Activated naive CD4-positive, alpha-beta T cell (primary cell): ENCODE measurements around the gene OAT.
"Not testable (repeated sequence)": the region's sequence is repeated elsewhere in the genome, so short reads cannot be mapped to it uniquely, and the experiment has no call there.

Experiments used
- DNase-seq, 4 experiments: peaks; one replicate each; lab custom pipeline; 2025; lab: John Stamatoyannopoulos, UW

Gene OAT

GRCh38 chr10:124378271-124378670 lies 40.5 kb downstream of the OAT start:
- DNase-seq: no peak

GRCh38 chr10:124377101-124377500 lies 41.6 kb downstream of the OAT start:
- DNase-seq: no peak

DNA sequence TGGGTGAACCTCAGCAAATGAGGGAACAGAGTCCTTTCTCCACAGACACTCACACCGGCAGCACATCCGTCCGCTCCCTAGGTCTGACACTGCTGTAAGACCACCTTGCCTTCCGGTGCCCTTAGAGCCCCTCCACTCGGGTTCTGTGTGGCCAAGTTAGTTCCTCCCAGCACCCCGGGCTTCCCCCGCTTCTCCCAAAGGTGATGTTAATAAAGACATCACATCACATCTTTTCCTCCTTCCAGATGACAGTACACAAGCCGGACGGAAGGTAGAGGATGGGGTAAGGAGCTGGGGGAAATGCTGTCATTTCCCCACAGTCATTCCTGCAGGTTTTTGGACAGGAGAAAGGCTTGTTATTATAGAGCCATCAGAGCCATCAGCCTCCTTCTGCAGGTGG lies 42.3 kb downstream of the OAT start:
- no peak for DNase-seq

GRCh38 chr10:124375691-124376090 lies 43.0 kb downstream of the OAT start:
- no peak for DNase-seq

GRCh38 chr10:124375353-124375614 lies 43.4 kb downstream of the OAT start:
- DNase-seq: no peak

DNA sequence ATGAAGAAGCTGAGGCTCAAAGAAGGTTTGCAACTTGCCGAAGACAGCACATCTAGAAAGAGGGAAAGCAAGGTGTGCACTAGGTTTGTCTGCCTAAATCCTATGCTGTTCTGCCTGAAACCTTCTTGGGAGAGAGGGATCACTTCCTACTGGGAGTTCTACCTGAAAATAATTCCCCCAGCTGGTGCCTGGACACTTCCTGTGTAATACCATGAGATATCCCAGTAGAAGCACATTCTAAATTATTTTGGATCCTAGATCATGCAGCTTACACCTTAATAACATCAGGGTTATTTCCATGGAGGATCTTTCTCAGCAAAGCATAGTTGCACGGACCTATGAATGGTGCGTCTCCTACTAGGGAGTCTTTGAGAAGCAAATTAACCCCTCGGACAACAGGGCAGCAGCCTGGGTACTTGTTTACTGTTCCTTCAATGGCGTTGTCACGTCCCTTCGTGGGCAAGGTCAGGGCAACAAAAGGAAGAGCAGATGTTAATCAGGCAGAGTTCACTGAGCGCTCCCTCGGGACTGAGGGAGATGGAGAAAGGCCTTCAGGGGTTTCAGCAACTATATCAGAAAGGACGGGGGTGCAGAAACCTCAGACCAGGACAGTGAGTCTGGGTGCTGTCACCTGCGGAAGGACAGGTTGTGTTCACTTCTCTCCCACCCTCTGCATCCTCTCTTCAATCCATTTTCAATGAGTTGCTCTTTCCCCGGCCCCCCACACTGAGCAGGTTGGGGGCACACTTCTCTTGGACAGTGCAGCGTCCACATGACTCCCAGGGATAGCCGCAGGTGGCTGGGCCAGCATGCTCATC lies 44.0 kb downstream of the OAT start:
- DNase-seq: no peak

GRCh38 chr10:124372899-124373298 lies 45.8 kb downstream of the OAT start:
- no peak for DNase-seq

DNA sequence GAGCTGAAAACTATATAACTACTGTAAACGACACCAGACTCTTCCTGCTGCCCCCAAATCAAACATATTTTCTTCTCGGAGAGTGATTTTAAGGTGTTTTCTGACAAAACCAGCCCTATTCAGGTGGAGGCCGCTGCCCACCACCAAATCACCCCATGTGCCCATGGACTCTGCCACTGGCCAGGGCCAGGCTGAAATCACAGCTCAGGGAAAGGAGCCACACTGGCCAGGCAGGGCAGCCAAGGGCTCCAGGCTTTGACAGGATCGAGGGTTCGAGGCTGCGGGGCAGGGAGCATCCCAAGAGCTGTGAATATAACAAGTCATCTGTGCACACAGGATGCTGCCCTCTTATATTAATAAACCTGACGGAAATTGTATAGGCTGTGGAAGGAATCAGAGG lies 48.3 kb downstream of the OAT start:
- DNase-seq: no peak

GRCh38 chr10:124369986-124370385 lies 48.7 kb downstream of the OAT start:
- DNase-seq: no peak

DNA sequence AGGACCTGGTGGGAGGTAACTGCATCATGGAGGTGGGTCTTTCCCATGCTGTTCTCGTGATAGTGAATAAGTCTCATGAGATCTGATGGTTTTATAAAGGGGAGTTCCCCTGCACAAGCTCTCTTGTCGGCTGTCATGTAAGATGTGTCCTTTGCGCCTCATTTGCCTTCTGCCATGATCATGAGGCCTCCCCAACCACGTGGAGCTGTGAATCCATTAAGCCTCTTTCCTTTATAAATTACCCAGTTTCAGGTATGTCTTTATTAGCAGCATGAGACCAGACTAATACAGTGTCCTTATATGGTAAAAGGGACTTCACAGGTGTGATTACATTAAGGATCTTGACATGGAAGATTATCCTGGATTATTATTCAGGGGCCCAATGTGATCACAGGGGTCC lies 49.2 kb downstream of the OAT start:
- not testable (repeated sequence) for DNase-seq

- DNase-seq: no peak
Measured at GRCh38 chr10:124369066-124369465, 49.7 kb downstream of the OAT start.

DNA sequence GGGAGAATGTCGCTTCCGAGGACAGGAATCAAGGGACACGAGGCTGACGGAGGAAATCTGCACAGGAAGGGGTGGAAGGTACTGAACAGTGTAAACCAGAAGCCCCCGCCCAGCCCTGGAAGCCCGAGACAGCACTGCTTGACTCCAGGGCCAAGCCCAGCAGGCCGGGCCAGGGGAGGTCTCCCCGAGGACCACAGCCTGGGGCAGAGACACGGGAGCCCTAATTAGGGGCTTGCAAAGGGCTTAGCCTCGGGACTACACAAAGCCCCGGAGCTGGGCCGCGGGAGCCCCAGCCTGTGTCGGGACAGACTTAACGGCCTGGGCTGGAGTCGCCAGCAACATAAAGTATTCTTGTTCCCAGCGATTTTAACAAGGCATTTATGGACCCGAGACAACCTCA lies 50.8 kb downstream of the OAT start:
- DNase-seq: no peak

DNA sequence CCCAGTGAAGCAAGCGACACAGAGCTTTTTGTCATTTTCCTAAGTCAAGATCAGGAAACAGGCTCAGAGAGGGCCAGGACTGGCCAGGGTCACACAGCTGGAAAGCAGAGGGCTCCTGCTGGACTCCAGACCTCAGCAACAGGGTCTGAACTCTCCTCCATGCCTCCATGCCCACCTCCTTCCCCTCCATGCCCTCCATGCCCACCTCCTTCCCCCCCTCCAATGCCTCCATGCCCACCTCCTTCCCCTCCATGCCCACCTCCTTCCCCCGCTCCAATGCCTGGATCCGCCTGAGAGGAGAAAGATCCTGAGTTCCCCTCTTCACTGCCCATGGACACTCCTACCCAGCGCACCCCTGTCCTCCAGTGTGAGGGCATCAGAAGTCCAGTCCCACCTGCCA lies 51.3 kb downstream of the OAT start:
- DNase-seq: no peak

DNA sequence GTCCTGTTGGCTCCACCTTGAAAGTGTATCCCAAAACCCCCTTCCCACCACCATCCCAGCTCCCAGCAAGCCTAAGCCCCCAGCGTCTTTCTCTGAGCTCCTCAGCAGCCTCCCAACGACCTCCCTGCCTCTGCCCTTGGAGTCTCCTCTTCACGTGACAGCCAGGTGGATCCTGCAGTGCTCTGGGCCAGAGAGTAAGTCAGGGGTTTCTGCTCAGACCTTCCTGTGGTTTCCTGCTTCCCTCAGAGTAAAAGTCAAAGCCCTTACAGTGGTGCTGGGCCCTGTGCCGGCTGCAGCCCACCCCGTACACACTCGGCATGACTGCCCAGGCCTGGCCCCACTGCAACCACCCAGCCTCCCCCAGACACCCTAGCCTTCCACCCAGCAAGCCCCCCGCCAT lies 51.9 kb downstream of the OAT start:
- no peak for DNase-seq

- DNase-seq: no peak
Measured at GRCh38 chr10:124366343-124366742, 52.4 kb downstream of the OAT start.

GRCh38 chr10:124364674-124365073 lies 54.0 kb downstream of the OAT start:
- no peak for DNase-seq

GRCh38 chr10:124362568-124362967 lies 56.2 kb downstream of the OAT start:
- DNase-seq: no peak

DNA sequence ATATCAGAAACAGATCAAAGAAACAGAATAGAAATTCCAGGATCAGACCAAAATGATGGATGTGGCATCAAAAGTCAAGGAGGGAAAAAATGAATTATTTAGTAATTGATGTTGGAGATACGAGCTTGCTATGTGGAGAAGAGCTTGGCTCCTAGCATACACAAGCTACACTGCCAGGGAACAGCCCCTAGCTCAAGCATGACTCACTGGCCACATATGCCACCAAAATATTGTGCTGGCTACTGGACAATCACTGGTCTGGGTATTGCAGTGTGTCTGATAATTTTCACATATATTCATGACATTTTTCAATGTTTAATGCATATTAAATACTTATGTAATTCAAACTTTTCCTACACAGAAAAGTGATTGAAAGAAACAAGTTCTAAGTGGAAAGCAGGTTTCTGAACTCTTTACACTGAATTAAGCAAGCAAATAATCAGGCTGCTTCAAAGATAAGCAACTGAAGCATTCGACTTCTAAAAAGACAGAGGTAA lies 59.3 kb downstream of the OAT start:
- DNase-seq: no peak

DNA sequence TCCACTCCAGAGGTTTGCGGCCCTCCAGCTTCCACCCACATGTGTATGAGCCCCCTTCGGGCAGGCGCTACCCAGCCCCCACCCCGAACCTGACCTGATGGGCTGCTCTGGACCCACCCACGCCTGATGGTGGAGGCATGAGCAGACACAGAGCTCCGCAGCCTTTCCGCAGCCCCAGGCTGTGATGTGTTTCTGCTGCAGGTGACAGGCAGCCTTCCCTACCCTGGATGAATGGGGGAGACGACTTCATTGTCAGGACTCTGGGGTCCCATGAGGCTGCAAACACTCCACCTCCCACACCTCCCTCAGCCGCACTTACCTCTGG lies 61.2 kb downstream of the OAT start:
- DNase-seq: no peak

DNA sequence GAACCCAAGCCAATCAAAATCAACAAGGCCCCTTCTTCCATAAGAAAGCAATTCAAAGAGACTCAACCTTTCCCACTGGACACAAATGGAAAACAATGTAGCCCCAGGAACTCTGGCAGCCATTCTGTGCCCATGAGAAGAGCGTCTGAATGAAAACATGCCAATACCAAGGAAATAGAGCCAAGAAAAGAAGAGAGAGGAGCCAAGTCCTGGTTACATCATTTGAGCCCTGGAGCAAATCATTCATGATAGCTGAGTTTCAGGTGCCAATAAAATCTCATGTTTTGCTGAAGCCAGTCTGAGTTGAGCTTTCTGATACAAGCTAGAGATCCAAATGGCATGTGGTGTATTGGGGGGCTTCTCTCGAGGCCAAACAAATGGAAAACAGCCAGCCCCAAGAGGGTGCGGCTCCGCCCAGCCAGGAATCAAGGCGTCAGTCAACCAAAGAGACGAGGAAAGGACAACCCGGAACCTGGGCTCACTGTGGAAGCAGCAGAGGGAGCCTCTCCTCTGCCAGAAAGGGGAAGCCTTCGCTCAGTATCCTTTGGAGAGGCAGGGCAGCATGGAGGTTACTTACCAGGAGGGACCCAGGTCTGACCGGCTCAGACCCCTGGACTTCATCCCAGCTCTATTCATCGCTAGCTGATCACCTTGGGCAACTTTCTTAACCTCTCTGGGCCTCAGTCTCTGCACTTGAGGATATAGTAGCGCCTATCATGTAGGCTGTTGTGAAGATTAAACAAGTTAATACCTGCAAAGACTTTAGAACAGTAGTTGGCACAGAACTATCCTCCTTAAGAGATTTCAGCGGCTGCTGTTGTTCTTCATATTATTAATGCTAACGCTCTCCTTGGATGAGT lies 61.8 kb downstream of the OAT start:
- DNase-seq: no peak

DNA sequence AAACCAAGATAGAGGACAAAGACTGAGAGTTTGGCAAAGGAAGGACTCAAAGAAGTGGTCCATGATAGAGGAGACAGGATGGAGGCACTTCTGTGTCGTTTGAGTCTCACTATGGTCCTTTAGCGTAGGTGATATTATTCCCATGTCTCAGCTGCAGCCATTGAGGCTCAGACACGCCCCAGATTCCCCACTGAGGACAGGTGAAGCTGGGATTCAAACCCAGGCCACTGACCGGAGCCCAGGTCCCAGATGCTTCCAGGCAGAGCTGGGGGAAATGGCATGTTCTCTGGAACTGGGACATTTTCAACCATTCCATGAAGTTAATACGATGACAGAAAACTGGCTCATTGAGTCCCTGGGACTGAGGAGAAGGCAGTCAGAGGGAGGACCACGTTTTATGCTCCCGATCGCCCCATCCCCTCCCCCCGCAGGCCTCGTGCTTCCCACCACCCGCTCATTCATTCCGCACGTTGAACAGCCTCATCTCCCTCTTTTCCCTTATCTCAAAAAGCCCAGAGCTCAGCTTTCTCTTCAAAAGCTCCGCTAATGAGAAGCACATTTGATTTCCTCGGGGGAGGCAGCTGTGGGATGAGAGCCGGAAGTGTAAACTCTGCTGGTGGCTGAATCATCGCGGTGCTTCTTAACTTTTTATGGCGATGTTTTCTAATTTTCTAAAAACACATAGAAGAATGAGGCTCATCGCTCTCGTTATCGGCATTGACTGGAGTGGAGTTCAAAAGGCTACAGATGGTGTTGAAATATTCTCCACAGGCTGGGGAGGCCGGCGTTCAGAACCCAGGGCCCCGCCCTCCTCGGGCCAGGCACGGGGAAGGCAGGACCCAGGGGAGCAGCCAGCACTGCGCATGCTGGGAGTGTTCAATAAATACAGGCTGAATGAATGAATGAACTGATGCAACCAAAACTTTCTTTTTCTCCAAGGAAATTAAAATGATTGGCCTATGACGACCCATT lies 64.0 kb downstream of the OAT start:
- peak in 1 of 4 experiments; percentile 5 for DNase-seq

DNA sequence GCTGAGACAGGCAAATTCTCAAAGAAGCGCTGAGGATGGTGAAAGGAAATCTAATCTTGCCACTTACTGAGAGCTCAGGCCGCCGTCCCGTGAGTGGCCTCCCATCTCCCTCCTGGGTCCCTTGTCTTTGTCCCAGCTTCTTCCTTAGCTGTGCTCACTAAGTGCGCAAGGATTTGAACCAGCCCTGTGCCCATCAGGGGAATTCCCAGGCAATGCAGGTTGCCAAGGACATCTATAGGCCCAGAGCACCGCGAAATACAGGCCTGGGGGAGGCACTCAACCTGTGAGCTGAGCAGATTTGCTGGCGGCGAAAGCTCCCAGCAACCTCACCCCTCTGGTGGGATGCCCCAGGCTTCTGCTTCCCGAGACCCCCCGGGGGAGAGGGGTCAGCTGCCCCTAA lies 64.8 kb downstream of the OAT start:
- DNase-seq: no peak
